ENCODE data around the gene FAM240B. TPM values are rescaled to one million over a fixed set of nuclear protein-coding genes. Genes with fewer than 3 reads are reported as not detected.

FAM240B gene
- total RNA-seq, 6 experiments from 2014 or later, result not detected

DNA sequence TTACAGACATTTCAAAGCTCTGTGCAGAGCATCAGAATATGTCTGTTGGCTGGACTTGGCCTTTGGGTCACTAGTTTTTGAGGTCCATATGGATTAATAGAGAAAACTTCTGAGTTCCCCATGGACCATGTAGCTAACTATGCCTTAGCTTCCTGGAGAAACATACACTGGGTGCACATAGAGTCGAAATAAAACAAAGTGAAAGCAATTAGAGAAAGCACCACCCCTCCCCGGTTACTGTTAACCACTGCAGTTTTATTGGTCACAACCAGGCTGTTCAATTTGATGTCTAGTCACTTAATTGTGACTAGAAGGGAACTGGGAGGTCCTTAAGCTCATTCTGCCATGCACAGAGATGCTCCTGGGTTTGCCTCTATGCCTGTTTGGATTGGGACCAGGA lies 4.2 kb downstream of the FAM240B start:
- Mint-ChIP-seq H3K9me3 (no peaks in the 10 kb centered on the region), H3K36me3 (ENCODE audit: low read depth) (no peaks in the 10 kb centered on the region), H3K27ac (no peak overlapping the region), H3K4me1 (ENCODE audit: low read depth) (no peaks in the 10 kb centered on the region), H3K4me3 (no peak overlapping the region), H3K27me3 (ENCODE audit: insufficient read depth) (peaks cover 2% of the 10 kb centered on the region; the same call in 1 of the 2 replicates)
- DNase-seq, result no peak
- TF ChIP-seq, protein P1, sequence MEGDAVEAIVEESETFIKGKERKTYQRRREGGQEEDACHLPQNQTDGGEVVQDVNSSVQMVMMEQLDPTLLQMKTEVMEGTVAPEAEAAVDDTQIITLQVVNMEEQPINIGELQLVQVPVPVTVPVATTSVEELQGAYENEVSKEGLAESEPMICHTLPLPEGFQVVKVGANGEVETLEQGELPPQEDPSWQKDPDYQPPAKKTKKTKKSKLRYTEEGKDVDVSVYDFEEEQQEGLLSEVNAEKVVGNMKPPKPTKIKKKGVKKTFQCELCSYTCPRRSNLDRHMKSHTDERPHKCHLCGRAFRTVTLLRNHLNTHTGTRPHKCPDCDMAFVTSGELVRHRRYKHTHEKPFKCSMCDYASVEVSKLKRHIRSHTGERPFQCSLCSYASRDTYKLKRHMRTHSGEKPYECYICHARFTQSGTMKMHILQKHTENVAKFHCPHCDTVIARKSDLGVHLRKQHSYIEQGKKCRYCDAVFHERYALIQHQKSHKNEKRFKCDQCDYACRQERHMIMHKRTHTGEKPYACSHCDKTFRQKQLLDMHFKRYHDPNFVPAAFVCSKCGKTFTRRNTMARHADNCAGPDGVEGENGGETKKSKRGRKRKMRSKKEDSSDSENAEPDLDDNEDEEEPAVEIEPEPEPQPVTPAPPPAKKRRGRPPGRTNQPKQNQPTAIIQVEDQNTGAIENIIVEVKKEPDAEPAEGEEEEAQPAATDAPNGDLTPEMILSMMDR (IDR thresholded peaks at IDR 0.05), result no peak

DNA sequence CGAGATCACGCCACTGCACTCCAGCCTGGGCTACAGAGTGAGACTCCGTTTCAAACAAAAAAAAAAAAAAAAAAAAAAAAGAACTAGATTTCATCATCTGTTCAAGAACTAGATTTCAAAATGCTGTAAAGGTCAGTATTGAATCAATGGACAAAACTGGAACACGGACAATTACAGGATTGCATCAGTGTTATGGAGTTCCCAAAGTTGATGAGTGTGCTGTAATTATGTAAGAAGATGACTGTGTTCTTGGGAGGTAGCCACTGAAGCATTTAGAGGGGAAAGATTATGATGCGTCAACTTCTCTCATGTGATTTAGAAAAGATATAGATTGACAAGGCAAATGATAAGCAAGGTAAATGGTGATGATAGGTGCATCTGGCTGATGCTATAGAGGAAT lies 6.5 kb downstream of the FAM240B start:
- no peak overlapping the region for H3K4me3 Mint-ChIP-seq
- no peaks in the 10 kb centered on the region for H3K9me3 Mint-ChIP-seq
- TF ChIP-seq, protein P1 (IDR thresholded peaks at IDR 0.05), result no peak
- DNase-seq, result no peak
- no peaks in the 10 kb centered on the region for H3K36me3 Mint-ChIP-seq (ENCODE audit: low read depth)
- no peaks in the 10 kb centered on the region for H3K4me1 Mint-ChIP-seq (ENCODE audit: low read depth)
- H3K27ac Mint-ChIP-seq, result no peak overlapping the region
- peaks cover 2% of the 10 kb centered on the region; the same call in 1 of the 2 replicates for H3K27me3 Mint-ChIP-seq (ENCODE audit: insufficient read depth)

DNA sequence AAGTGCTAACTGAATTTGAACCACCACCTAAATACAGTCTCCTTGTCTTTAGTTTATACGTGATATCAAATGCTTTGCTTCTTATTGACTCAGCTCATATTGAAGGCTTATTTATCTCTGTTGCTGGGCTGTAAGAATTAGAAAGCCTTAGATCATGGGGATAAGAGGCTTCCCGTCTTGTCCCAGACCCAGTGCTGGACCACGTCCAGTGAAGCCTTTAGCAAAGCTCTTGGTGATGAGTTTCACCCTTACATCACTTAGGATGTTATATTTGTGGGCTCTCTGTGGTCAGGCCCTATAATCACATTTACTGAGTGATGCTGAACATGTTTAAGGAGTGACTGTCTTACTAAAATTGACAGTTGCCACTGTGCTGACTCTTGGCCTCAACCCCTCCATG lies 11.2 kb downstream of the FAM240B start:
- no peak for DNase-seq
- H3K4me1 Mint-ChIP-seq (ENCODE audit: low read depth), result no peaks in the 10 kb centered on the region
- no peaks in the 10 kb centered on the region for H3K36me3 Mint-ChIP-seq (ENCODE audit: low read depth)
- TF ChIP-seq, protein P1 (IDR thresholded peaks at IDR 0.05), result no peak
- no peak overlapping the region for H3K27ac Mint-ChIP-seq
- H3K9me3 Mint-ChIP-seq, result peaks cover 7% of the 10 kb centered on the region; the same call in 1 of the 2 replicates
- H3K27me3 Mint-ChIP-seq (ENCODE audit: insufficient read depth), result peaks cover 1% of the 10 kb centered on the region; the same call in 1 of the 2 replicates
- H3K4me3 Mint-ChIP-seq, result no peak overlapping the region

DNA sequence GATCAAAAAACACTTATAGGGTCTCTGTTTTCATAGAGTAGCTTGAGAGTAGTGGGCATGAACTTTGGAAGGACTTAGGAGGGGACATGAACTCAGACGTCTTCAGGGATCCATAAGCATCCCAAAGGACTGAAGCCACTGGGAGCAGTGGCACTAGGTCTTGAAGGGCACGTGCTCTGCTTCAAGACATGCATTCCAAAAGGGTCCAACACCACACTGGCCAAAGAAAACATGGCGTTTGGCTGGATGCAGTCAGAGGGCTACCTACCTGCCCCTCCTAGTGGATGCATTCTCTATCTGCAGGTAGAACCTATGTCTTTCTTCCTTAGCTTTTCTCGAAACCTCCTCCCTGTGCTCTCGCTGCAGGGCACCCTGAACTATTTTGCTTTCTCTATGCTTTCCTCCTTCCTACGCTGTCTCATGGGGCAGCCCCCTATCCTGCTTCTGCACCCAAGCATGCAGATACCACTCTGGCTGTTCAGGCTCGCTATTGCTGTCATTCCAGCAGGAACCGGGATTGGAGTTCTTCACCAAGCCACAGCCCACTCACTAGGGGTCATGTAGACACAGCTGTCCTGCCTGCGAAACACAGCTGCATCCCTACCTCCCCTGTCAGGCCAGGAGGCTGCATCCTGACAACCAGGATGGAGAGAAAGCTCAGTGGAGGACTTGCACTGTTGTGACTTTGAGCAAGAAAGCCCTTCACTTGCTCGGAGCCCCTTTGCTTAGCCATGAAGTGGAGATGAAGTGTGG lies 11.9 kb downstream of the FAM240B start:
- Mint-ChIP-seq H3K4me1 (ENCODE audit: low read depth) (no peaks in the 10 kb centered on the region), H3K9me3 (peaks cover 7% of the 10 kb centered on the region; the same call in 1 of the 2 replicates), H3K4me3 (no peak overlapping the region), H3K27ac (no peak overlapping the region), H3K36me3 (ENCODE audit: low read depth) (no peaks in the 10 kb centered on the region), H3K27me3 (ENCODE audit: insufficient read depth) (peaks cover 1% of the 10 kb centered on the region; the same call in 1 of the 2 replicates)
- TF ChIP-seq, protein P1 (IDR thresholded peaks at IDR 0.05), result 0 out of 2 replicates have a peak, but pooled peaks have one; percentile 12
- no peak for DNase-seq

DNA sequence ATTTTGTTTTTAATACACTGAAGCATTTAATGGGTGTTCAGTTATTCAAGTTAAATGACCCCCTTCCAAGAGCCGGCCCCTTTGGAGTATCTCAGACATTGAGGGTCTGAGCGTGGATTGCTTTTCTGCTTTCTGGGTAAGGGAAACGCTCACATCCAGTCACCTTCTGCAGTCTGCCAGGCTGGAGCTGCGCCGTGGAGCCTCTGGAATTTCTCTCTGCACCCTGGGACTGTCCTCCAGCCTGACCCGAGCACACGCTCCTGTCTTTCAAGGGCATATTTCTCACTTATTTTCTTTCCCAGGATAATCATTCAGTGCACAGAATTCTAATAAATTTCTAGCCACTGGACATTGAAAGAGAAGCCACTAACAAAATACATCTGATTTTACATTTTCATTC lies 13.4 kb downstream of the FAM240B start:
- no peak for DNase-seq
- TF ChIP-seq, protein P1 (IDR thresholded peaks at IDR 0.05), result no peak
- Mint-ChIP-seq H3K27me3 (ENCODE audit: insufficient read depth) (peaks cover 1% of the 10 kb centered on the region; the same call in 1 of the 2 replicates), H3K36me3 (ENCODE audit: low read depth) (no peaks in the 10 kb centered on the region), H3K4me1 (ENCODE audit: low read depth) (no peaks in the 10 kb centered on the region), H3K9me3 (peaks cover 7% of the 10 kb centered on the region; the same call in 1 of the 2 replicates), H3K27ac (no peak overlapping the region), H3K4me3 (no peak overlapping the region)
